Thyroid gland (tissue), 4 donors: ENCODE results near the gene MEI1.

ENCODE experiments used
- POLR2A ChIP-seq, 2 donors: fragments of 450-650 bp; IDR thresholded peaks; one replicate each; pipeline ENCODE4 v1.6.1; 2017; ENCODE audit warnings: antibody characterized with exemption in 2 of 2, mild to moderate bottlenecking in 2 of 2, moderate library complexity in 1 of 2
- TF ChIP-seq, protein P1 (sequence below), 6 experiments: fragments of 200-600 bp in 3 of 6; fragments of 450-650 bp in 3 of 6; sonication (generic) in 3 of 6; IDR thresholded peaks; one replicate each; pipeline ENCODE4 v1.5.1; 2016 to 2019; ENCODE audit warnings: antibody characterized with exemption in 6 of 6, mild to moderate bottlenecking in 2 of 6, inconsistent platforms in 1 of 6, moderate library complexity in 1 of 6

DNA sequence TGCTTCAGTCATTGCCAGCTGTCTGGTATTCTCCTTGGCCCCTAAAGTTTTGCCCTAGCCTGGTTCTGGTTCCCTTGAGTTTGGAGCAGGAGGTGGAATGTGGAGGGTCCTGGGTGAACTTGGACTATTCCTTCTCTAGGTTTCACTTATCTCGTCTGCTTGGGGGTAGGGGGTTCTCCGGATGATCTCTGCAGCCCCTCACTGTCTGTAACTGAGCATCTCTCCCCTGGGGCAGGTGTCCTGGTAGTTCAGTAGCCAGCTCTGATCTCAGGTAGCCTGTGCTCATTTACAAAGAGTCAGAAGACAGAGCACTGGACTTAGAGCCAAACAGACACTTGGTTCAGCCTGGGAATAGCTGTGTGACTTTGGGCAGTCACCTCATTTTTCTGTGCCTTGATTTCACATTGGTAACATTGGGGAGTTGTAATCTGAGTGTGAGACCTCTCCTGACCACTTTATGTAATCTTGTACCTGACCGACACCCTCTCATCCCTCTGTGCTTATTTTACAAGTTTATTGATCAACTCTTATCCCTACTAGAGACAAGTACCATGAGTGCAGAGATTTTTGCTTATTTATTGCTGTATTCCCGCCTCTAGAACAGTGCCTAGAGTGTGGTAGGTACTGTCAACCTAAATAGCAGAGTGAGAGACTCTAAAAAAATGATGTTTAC is 102.0 kb downstream of the MEI1 start:
- TF ChIP-seq, protein P1, sequence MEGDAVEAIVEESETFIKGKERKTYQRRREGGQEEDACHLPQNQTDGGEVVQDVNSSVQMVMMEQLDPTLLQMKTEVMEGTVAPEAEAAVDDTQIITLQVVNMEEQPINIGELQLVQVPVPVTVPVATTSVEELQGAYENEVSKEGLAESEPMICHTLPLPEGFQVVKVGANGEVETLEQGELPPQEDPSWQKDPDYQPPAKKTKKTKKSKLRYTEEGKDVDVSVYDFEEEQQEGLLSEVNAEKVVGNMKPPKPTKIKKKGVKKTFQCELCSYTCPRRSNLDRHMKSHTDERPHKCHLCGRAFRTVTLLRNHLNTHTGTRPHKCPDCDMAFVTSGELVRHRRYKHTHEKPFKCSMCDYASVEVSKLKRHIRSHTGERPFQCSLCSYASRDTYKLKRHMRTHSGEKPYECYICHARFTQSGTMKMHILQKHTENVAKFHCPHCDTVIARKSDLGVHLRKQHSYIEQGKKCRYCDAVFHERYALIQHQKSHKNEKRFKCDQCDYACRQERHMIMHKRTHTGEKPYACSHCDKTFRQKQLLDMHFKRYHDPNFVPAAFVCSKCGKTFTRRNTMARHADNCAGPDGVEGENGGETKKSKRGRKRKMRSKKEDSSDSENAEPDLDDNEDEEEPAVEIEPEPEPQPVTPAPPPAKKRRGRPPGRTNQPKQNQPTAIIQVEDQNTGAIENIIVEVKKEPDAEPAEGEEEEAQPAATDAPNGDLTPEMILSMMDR (IDR thresholded peaks at IDR 0.05), result no peak
- no peak for TF ChIP-seq POLR2A (IDR thresholded peaks at IDR 0.05)
